ENCODE measurements around the gene TSHR. TPM values are rescaled to one million over a fixed set of nuclear protein-coding genes. Genes with fewer than 3 reads are reported as not detected.

Gene TSHR
- total and polyA plus RNA-seq, 8 donors = 0.15 to 0.75 (median 0.33) TPM

- Histone ChIP-seq H3K9me3 (no peaks in the 10 kb centered on the region), H3K4me1 (peaks cover 0 to 7% of the 10 kb centered on the region in 2 donors), H3K4me3 (no peak overlapping the region), H3K36me3 (no peaks in the 10 kb centered on the region), H3K27ac (peak overlapping the region in 1 of 2 donors; percentile 40), H3K27me3 (no peaks in the 10 kb centered on the region)
- ATAC-seq = no peak
- TF ChIP-seq CTCF (IDR thresholded peaks at IDR 0.05) = no peak
- intact Hi-C loops (cut with DNase I) = no loop called here
- no peak for DNase-seq
These were observed 166.9 kb downstream of the TSHR start for GRCh38 chr14:81122326-81122725.

DNA sequence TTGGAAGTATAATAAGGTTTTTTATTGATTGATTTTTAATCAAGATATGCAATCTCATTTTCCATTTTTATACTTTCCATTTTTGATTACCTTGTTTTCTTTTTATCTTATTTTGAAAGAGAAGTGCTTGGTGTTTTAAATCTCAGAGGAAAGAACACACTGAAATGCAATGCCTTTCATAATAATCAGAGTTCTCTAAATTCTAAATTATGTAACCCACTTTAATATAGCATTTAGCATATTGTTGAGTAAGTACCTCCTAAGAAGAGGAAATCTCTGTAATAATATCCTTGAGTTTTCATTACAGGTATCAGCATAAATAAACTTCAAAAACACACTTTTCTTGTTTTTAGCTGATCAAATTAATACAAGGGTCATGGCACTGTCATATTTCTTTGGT lies 168.4 kb downstream of the TSHR start:
- intact Hi-C loops (cut with DNase I) = no loop called here
- Histone ChIP-seq H3K4me1 (peaks cover 0 to 7% of the 10 kb centered on the region in 2 donors), H3K36me3 (no peaks in the 10 kb centered on the region), H3K4me3 (no peak overlapping the region), H3K27me3 (no peaks in the 10 kb centered on the region), H3K9me3 (no peaks in the 10 kb centered on the region), H3K27ac (peak overlapping the region in 1 of 2 donors; percentile 18)
- ATAC-seq (no peak), DNase-seq (no peak)
- TF ChIP-seq CTCF (IDR thresholded peaks at IDR 0.05) = no peak

DNA sequence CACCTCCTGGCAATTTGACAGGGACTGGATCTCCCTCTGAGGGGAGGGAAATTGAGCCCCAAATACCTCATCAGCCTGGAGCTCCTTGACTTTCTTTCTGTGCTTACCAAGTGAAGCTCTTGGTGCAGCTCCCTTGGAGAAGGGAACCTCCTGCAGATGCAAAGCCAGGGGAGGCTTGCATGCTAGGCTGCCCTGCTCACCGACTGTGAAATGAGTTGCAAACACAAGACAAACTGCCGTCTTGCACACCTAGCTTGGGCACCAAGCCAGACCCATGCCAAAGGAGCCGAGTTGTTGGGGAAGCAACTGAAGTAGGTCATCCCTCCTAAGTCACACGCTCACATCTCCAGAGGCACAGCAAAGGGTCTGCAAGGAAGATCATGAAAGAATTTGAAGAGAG lies 170.1 kb downstream of the TSHR start:
- Histone ChIP-seq H3K27ac (no peak overlapping the region), H3K9me3 (no peaks in the 10 kb centered on the region), H3K36me3 (no peaks in the 10 kb centered on the region), H3K4me1 (peaks cover 0 to 7% of the 10 kb centered on the region in 2 donors), H3K27me3 (no peaks in the 10 kb centered on the region), H3K4me3 (no peak overlapping the region)
- intact Hi-C loops (cut with DNase I) = no loop called here
- DNase-seq (no peak), ATAC-seq (no peak)
- no peak for TF ChIP-seq CTCF (IDR thresholded peaks at IDR 0.05)

DNA sequence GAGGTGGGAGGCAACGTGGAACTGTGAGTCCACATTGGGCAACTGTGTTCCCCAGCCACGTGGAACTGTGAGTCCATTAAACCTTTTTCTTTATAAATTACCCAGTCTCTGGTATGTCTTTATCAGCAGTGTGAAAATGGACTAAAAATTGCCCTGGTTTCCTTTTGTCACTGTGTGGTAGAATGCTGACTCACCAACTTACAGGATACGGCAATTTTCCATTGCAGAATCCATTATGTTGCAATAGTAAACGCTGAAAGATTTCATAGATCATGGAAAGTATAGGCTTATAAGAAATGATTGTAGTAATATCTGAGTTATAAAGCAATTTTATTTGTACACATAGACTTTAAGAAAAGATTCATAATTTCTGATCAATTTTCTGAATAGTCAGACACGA lies 172.4 kb downstream of the TSHR start:
- DNase-seq = peak in 1 of 4 donors; percentile 13
- ATAC-seq = peak; percentile 26
- TF ChIP-seq CTCF (IDR thresholded peaks at IDR 0.05) = no peak

GRCh38 chr14:81129242-81129641 lies 173.8 kb downstream of the TSHR start:
- DNase-seq (no peak), ATAC-seq (no peak)
- Histone ChIP-seq H3K4me3 (no peak overlapping the region), H3K27ac (no peak overlapping the region), H3K9me3 (no peaks in the 10 kb centered on the region), H3K36me3 (no peaks in the 10 kb centered on the region), H3K27me3 (no peaks in the 10 kb centered on the region), H3K4me1 (no peaks in the 10 kb centered on the region)
- intact Hi-C loops (cut with DNase I) = no loop called here
- no peak for TF ChIP-seq CTCF (IDR thresholded peaks at IDR 0.05)

More for the DNA sequence above, 172.4 kb downstream of the TSHR start:
- Histone ChIP-seq H3K27me3 (no peaks in the 10 kb centered on the region), H3K4me3 (no peak overlapping the region), H3K27ac (peak overlapping the region in 1 of 2 donors; percentile 1), H3K36me3 (no peaks in the 10 kb centered on the region), H3K9me3 (no peaks in the 10 kb centered on the region), H3K4me1 (peaks cover 0 to 7% of the 10 kb centered on the region in 2 donors)
- intact Hi-C loops (cut with DNase I) = no loop called here
